22Rv1 (cell line): ENCODE measurements around the gene CKS2.

ENCODE experiments used
- H3K27ac ChIP-seq: fragments of 450-650 bp; 2 replicates; pipeline ENCODE4 v1.5.1; 2017
- CTCF ChIP-seq: fragments of 450-650 bp; IDR thresholded peaks from 2 replicates; pipeline ENCODE4 v1.5.1; 2017; ENCODE audit warnings: mild to moderate bottlenecking
- ZFX ChIP-seq: fragments of 450-650 bp; IDR thresholded peaks from 2 replicates; pipeline ENCODE4 v1.6.1; 2017; ENCODE audit warnings: antibody characterized with exemption, borderline replicate concordance

CKS2 gene

GRCh38 chr9:89364666-89365531 lies 53.9 kb downstream of the CKS2 start:
- no peak for TF ChIP-seq ZFX
- no peak overlapping the region for H3K27ac ChIP-seq

- H3K27ac ChIP-seq: no peak overlapping the region
- no peak for TF ChIP-seq CTCF
- TF ChIP-seq ZFX: no peak
Measured at GRCh38 chr9:89365532-89365912, 54.5 kb downstream of the CKS2 start.
